GM06990 (cell line): ENCODE data around the gene GPR4.
A peak's percentile ranks its signal among the peaks of the same experiment; 100 is the strongest.

ENCODE experiments used
- DNase-seq: peaks from one replicate; pipeline ENCODE4 v3.0.0-alpha.2; 2011; ENCODE audit not compliant: insufficient read length; ENCODE audit errors: extremely low read depth
- H3K27me3 ChIP-seq: replicated peaks from 2 replicates; pipeline ENCODE4 v1.6.0; 2011; ENCODE audit warnings: low read length; ENCODE audit not compliant: control insufficient read depth, insufficient read depth
- H3K36me3 ChIP-seq: 2 replicates; pipeline ENCODE4 v1.5.1; 2011; ENCODE audit warnings: low read length; ENCODE audit not compliant: control insufficient read depth, insufficient read depth
- H3K4me3 ChIP-seq: replicated peaks from 2 replicates; pipeline ENCODE4 v1.5.1; 2011; ENCODE audit warnings: low read depth, mild to moderate bottlenecking, control low read depth, low read length
- CTCF ChIP-seq: IDR thresholded peaks from 2 replicates; pipeline ENCODE4 v1.5.1; 2011; ENCODE audit warnings: low read length, control low read depth, mild to moderate bottlenecking, inconsistent platforms; ENCODE audit not compliant: insufficient read depth, poor library complexity, severe bottlenecking

Gene GPR4

GRCh38 chr19:45584332-45585157, 17.5 kb downstream of the GPR4 start, which contains the start of gene OPA3:
Gene OPA3, minus strand, starts transcription at chr19:45584802. Its CDS starts 38 bp downstream, at chr19:45584764.
- DNase-seq = peak; percentile 100
- Histone ChIP-seq H3K36me3 (peaks cover 1% of the 10 kb centered on the region), H3K4me3 (peak within 1 kb of the TSS; percentile 82), H3K27me3 (no peaks in the 10 kb centered on the region)
- no peak for TF ChIP-seq CTCF

DNA sequence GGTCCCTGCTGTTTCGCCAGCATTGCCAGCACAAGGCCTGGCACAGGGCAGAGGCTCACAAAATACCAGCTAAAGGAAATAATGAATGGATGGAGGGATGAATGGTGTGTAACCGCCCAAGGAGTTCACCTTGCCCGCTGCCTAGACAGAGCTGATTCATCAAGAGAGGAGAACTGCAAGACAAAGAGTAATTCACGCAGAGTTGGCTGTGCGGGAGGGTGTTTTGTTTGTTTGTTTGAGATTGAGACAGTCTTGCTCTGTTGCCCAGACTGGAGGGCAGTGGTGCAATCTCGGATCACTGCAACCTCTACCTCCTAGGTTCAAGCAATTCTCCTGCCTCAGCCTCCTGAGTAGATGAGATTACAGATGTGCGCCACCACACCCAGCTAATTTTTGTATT, 20.4 kb downstream of the GPR4 start:
- Histone ChIP-seq H3K36me3 (peaks cover 1% of the 10 kb centered on the region), H3K27me3 (no peaks in the 10 kb centered on the region), H3K4me3 (no peak overlapping the region)
- TF ChIP-seq CTCF = no peak
- no peak for DNase-seq

GRCh38 chr19:45578861-45579260, 23.2 kb downstream of the GPR4 start:
- H3K4me3 ChIP-seq = no peak overlapping the region
- TF ChIP-seq CTCF = no peak
- peaks cover 1% of the 10 kb centered on the region for H3K36me3 ChIP-seq
- no peaks in the 10 kb centered on the region for H3K27me3 ChIP-seq
- DNase-seq = no peak

GRCh38 chr19:45577111-45577905, 24.7 kb downstream of the GPR4 start:
- H3K36me3 ChIP-seq = peaks cover 1% of the 10 kb centered on the region; the same call in 1 of the 2 replicates
- no peak for TF ChIP-seq CTCF
- DNase-seq = no peak
- H3K4me3 ChIP-seq = no peak overlapping the region
- no peaks in the 10 kb centered on the region for H3K27me3 ChIP-seq

GRCh38 chr19:45576682-45577081, 25.3 kb downstream of the GPR4 start:
- H3K36me3 ChIP-seq = no peaks in the 10 kb centered on the region
- no peak for DNase-seq
- no peak overlapping the region for H3K4me3 ChIP-seq
- no peak for TF ChIP-seq CTCF
- H3K27me3 ChIP-seq = no peaks in the 10 kb centered on the region
